WI38 (cell line): ENCODE results near the gene PANK1.

Experiments
- H3K4me3 ChIP-seq: 2 replicates; pipeline ENCODE4 v1.5.1; 2011; ENCODE audit warnings: low read depth, mild to moderate bottlenecking, control low read depth, low read length
- CTCF ChIP-seq: IDR thresholded peaks from 2 replicates; pipeline ENCODE4 v1.5.1; 2012; ENCODE audit warnings: low read depth, mild to moderate bottlenecking, control low read depth, low read length

PANK1 gene

DNA sequence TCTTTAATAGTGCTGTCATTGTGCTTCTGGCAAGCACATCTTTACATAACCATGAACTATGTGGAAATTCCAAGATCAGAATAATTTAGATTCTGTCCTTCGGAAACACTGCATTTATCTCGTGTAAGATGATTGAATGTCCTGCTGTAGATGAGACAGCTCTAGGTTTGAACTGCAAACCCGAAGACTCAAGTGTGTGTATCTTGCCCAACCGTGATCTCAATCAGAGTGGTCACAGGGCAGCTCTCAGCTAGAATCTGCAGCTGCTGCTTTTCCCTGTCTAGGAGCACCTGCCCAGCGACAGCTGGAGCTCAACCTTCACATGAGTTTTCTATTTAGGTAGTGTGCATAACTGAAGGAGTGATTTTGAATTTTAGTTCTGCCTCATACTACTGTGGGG, 38.8 kb upstream of the PANK1 start:
- H3K4me3 ChIP-seq: no peak overlapping the region
- no peak for TF ChIP-seq CTCF

DNA sequence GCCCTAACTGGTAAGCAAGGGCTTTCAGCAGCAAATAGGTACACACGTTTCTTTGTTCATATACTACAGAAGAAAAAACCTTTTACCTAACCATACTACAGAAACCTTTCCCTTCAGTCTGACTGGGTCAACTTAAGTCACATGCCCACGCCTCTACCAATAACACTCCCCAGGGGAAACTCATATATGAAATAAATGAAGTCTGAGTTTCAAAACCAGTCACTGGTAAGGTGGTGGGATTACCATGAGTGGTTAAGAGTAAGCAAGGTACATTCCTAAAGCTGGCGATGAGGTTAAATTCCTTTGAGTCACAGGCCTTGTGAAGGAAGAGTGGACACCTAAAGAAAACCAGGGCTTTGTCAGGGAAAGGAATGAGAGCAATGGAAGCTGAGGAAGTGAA, 34.9 kb upstream of the PANK1 start:
- H3K4me3 ChIP-seq: no peak overlapping the region
- TF ChIP-seq CTCF: no peak

- no peak overlapping the region for H3K4me3 ChIP-seq
- TF ChIP-seq CTCF: no peak
Observed at GRCh38 chr10:89677341-89677740, 32.3 kb upstream of the PANK1 start.

GRCh38 chr10:89670926-89671325, 25.9 kb upstream of the PANK1 start:
- no peak overlapping the region for H3K4me3 ChIP-seq
- no peak for TF ChIP-seq CTCF

GRCh38 chr10:89669985-89670384, 24.9 kb upstream of the PANK1 start:
- no peak for TF ChIP-seq CTCF
- H3K4me3 ChIP-seq: no peak overlapping the region

DNA sequence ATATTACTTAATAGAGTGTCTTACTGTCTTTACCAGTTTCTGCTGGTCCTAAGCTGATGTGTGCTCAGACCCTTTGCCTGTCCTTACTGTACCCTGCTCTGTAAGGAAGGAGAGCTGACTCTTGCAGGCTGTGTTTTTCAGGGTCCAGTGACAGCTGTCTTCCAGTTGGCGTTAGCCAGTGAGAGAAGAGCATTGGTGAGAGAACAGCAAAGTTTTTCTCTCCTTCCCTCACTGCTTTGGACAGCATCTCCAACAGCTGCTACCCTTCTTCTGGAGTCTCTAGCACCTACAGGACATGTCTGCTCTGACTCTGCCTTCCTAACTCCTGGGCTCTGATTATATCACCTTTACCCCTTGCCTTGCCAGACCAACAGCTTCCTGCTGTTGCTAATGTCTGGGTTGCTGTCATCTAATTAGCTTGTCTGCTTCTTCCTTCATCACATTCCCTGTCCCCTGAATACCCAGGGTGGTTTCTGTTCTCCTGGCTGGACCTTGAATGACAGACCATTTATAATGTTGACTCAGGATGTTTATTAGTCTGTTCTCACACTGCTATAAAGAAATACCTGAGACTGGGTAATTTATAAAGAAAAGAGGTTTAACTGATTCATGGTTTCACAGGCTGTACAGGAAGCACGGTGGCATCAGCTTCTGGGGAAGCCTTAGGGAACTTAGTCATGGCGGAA, 23.5 kb upstream of the PANK1 start:
- H3K4me3 ChIP-seq: no peak overlapping the region
- no peak for TF ChIP-seq CTCF

DNA sequence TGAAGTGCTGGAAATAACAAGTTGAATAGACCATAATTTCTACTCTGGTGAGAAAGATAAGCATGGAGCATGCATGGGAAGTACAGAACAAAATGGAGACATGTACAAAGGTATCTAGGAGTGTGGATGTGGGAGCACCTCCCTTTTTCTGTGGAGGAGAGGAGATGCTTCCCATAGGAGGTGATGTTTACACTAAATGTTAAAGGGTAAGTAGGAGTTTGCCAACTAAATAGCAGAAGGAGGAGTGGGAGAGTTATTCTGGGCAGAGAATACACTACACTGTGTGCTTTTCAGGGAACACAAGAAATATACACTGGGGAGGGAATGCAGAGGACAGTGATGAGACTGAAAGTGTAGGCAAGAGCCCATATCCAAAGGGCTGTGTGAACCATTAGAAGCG, 21.1 kb upstream of the PANK1 start:
- no peak for TF ChIP-seq CTCF
- H3K4me3 ChIP-seq: no peak overlapping the region
